DND-41 (cell line): ENCODE results near the gene NCAPG.

ENCODE experiments used
- EZH2 ChIP-seq: IDR thresholded peaks from 3 replicates; pipeline ENCODE4 v1.6.1; 2012; ENCODE audit warnings: borderline replicate concordance, low read depth, mild to moderate bottlenecking, moderate library complexity, low read length, inconsistent platforms; ENCODE audit not compliant: severe bottlenecking
- TF ChIP-seq, protein P1 (sequence below): IDR thresholded peaks from 2 replicates; pipeline ENCODE4 v1.5.1; 2012; ENCODE audit warnings: borderline replicate concordance, low read length, moderate library complexity, mild to moderate bottlenecking; ENCODE audit not compliant: poor library complexity, severe bottlenecking; ENCODE audit errors: extremely low read depth

DNA sequence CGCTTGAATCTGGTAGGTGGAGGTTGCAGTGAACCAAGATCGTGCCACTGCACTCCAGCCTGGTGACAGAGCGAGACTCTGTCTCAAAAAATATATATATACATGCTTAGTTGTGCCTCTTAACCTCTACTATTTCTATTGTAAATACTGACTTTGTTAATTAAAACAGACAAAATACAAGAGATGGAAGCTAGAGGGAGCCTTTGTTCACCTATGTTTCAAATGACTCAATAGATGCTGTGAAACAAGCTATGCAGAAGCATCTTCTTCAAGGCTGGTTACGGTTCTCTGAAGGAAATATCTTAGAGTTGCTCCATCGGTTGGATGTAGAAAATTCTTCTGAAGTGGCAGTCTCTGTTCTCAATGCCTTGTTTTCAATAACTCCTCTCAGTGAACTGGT is 6.2 kb downstream of the NCAPG start:
- TF ChIP-seq, protein P1, sequence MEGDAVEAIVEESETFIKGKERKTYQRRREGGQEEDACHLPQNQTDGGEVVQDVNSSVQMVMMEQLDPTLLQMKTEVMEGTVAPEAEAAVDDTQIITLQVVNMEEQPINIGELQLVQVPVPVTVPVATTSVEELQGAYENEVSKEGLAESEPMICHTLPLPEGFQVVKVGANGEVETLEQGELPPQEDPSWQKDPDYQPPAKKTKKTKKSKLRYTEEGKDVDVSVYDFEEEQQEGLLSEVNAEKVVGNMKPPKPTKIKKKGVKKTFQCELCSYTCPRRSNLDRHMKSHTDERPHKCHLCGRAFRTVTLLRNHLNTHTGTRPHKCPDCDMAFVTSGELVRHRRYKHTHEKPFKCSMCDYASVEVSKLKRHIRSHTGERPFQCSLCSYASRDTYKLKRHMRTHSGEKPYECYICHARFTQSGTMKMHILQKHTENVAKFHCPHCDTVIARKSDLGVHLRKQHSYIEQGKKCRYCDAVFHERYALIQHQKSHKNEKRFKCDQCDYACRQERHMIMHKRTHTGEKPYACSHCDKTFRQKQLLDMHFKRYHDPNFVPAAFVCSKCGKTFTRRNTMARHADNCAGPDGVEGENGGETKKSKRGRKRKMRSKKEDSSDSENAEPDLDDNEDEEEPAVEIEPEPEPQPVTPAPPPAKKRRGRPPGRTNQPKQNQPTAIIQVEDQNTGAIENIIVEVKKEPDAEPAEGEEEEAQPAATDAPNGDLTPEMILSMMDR: peak; percentile 62
- TF ChIP-seq EZH2: no peak
